Tibial nerve (tissue), 4 donors: ENCODE measurements around the gene CCNL1. TPM values are rescaled to one million over a fixed set of nuclear protein-coding genes. Genes with fewer than 3 reads are reported as not detected.

Source experiments
- DNase-seq, 2 donors: peaks; one replicate each; pipeline ENCODE4 v3.0.0-alpha.2; 2019; ENCODE audit warnings: low spot score in 2 of 2
- H3K27ac ChIP-seq, 4 donors: fragments of 200-600 bp; sonication (generic) in 3 of 4; one replicate each; pipeline ENCODE4 v1.5.1; 2017 to 2019; ENCODE audit warnings: mild to moderate bottlenecking in 1 of 4
- H3K27me3 ChIP-seq, 2 donors: fragments of 200-600 bp; sonication (generic) in 1 of 2; one replicate each; pipeline versions ENCODE4 v1.5.1 to v1.6.0; 2017 to 2019
- H3K36me3 ChIP-seq, 3 donors: fragments of 200-600 bp; sonication (generic); one replicate each; pipeline ENCODE4 v1.5.1; 2018 to 2019
- H3K4me1 ChIP-seq, 4 donors: fragments of 200-600 bp; sonication (generic) in 3 of 4; one replicate each; pipeline ENCODE4 v1.5.1; 2017 to 2019
- H3K4me3 ChIP-seq, 4 donors: fragments of 200-600 bp; sonication (generic) in 3 of 4; one replicate each; pipeline ENCODE4 v1.5.1; 2017 to 2019; ENCODE audit warnings: mild to moderate bottlenecking in 1 of 4, moderate library complexity in 1 of 4
- H3K9me3 ChIP-seq, 4 donors: fragments of 200-600 bp; sonication (generic) in 3 of 4; one replicate each; pipeline ENCODE4 v1.5.1; 2017 to 2019
- EP300 ChIP-seq, 2 donors: sonication (generic); formaldehyde crosslinking; IDR thresholded peaks; one replicate each; pipeline ENCODE4 v1.6.1; 2017; ENCODE audit warnings: antibody characterized with exemption in 2 of 2, mild to moderate bottlenecking in 1 of 2
- POLR2A ChIP-seq, 2 donors: fragments of 450-650 bp; IDR thresholded peaks; one replicate each; pipeline ENCODE4 v1.6.1; 2017; ENCODE audit warnings: antibody characterized with exemption in 2 of 2, mild to moderate bottlenecking in 2 of 2, moderate library complexity in 2 of 2
- WGBS, 2 donors: methylation state at CpG; one replicate each; pipeline ENCODE4 v1.1.5; 2018; 5-methylcytosine and 5-hydroxymethylcytosine counted together
- total RNA-seq, 4 donors: library from RNA; depleted of rRNA; stranded (reverse); fragments of >200 nt; gene quantifications; one replicate each; pipeline ENCODE4 v1.1.0, GENCODE V29; 2016
- TF ChIP-seq, protein P1 (sequence below), 5 experiments: fragments of 200-600 bp in 3 of 5; fragments of 450-650 bp in 2 of 5; sonication (generic) in 3 of 5; IDR thresholded peaks; one replicate each; pipeline ENCODE4 v1.5.1; 2016 to 2019; ENCODE audit warnings: antibody characterized with exemption in 5 of 5, mild to moderate bottlenecking in 3 of 5, moderate library complexity in 2 of 5

The CCNL1 gene
- total RNA-seq, 4 donors from 2014 or later, result 176 to 239 (median 239) TPM

DNA sequence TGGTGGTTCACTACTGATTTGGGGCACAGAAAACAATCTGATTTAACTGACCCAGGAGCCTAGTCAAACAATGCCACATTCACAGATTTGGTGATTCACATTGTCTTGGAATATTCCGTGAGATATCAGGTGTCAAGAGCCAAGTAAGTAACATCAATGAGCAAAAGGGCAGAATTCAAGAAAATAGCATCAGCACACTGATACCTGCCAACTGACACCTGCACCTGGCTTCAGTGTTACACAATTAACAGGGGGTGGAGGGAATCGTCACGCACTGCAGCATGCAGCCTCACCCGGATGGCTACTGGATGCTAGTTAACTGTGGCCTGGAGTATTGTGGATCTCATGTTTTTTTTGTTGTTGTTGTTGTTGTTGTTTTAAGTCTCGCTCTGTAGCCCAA lies 17.6 kb downstream of the CCNL1 start:
- no peak overlapping the region for H3K4me3 ChIP-seq
- H3K36me3 ChIP-seq, result peaks cover 0 to 75% (median 2%) of the 10 kb centered on the region in 3 donors
- DNase-seq, result no peak
- H3K27ac ChIP-seq, result no peak overlapping the region
- WGBS, 2 donors, result 86 to 87% methylated on average over 5 of the region's 5 CpGs
- H3K4me1 ChIP-seq, result peaks cover 0 to 6% (median 2%) of the 10 kb centered on the region in 4 donors
- H3K27me3 ChIP-seq, result no peaks in the 10 kb centered on the region
- H3K9me3 ChIP-seq, result no peaks in the 10 kb centered on the region
- TF ChIP-seq, protein P1, sequence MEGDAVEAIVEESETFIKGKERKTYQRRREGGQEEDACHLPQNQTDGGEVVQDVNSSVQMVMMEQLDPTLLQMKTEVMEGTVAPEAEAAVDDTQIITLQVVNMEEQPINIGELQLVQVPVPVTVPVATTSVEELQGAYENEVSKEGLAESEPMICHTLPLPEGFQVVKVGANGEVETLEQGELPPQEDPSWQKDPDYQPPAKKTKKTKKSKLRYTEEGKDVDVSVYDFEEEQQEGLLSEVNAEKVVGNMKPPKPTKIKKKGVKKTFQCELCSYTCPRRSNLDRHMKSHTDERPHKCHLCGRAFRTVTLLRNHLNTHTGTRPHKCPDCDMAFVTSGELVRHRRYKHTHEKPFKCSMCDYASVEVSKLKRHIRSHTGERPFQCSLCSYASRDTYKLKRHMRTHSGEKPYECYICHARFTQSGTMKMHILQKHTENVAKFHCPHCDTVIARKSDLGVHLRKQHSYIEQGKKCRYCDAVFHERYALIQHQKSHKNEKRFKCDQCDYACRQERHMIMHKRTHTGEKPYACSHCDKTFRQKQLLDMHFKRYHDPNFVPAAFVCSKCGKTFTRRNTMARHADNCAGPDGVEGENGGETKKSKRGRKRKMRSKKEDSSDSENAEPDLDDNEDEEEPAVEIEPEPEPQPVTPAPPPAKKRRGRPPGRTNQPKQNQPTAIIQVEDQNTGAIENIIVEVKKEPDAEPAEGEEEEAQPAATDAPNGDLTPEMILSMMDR (IDR thresholded peaks at IDR 0.05), result no peak
- TF ChIP-seq EP300 (IDR thresholded peaks at IDR 0.05), result no peak

- 79 to 81% methylated on average over 8 of the region's 8 CpGs for WGBS, 2 donors
- H3K4me1 ChIP-seq, result peaks cover 0 to 29% (median 24%) of the 10 kb centered on the region in 4 donors
These were observed 19.9 kb downstream of the CCNL1 start for GRCh38 chr3:157139938-157140534.

DNA sequence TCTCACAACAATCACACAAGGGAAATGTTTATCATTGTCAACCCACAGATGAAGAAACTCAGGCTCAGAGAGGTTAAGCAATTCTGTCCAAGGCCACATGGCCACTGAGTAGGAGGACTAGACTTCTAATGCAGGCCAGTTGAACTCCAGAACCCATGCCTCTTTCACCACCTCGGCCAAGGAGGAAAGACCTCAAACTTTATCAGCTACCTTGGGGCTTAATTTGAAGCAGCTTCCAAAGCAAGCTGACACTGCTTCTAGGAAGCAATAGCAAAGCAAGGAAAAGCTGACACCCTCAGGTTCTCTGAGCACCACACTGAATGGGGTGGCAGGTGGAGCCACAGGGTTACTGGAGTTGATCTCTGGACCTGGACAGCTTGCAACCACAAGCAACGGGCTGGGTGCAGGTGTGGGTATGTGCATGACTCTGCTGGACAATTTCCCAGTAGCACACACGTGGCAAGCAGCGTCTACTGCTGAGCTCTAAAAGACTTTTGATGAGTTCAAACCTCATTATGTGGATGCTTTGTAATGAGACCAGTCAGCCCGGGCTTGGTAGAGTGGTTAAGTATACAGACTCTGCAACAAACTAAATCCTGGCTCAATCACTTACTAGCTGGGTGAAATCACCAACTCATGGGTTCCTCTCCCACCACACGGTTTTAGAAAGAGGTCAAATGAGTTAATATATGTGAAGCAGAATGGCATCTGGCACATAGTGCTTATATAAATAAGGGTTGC lies 23.1 kb downstream of the CCNL1 start:
- H3K9me3 ChIP-seq, result no peaks in the 10 kb centered on the region
- no peaks in the 10 kb centered on the region for H3K27me3 ChIP-seq
- TF ChIP-seq POLR2A (IDR thresholded peaks at IDR 0.05) (no peak), EP300 (IDR thresholded peaks at IDR 0.05) (no peak)
- WGBS, 2 donors, result 19 to 22% methylated on average over 5 to 6 of the region's 6 CpGs
- H3K4me3 ChIP-seq, result no peak overlapping the region
- no peak for DNase-seq
- H3K4me1 ChIP-seq, result peaks cover 0 to 59% (median 36%) of the 10 kb centered on the region in 4 donors
- peaks cover 0 to 27% (median 0%) of the 10 kb centered on the region in 3 donors for H3K36me3 ChIP-seq
- H3K27ac ChIP-seq, result peak overlapping the region; percentile 50 to 90 (median 79)

More at GRCh38 chr3:157139938-157140534, 19.9 kb downstream of the CCNL1 start:
- no peaks in the 10 kb centered on the region for H3K9me3 ChIP-seq
- no peak for DNase-seq
- no peaks in the 10 kb centered on the region for H3K27me3 ChIP-seq
- no peak overlapping the region for H3K4me3 ChIP-seq
- TF ChIP-seq EP300 (IDR thresholded peaks at IDR 0.05) (no peak), POLR2A (IDR thresholded peaks at IDR 0.05) (no peak)
- TF ChIP-seq, protein P1 (IDR thresholded peaks at IDR 0.05), result no peak
- H3K27ac ChIP-seq, result no peak overlapping the region
- peaks cover 0 to 56% (median 2%) of the 10 kb centered on the region in 3 donors for H3K36me3 ChIP-seq

- Histone ChIP-seq H3K4me3 (no peak overlapping the region), H3K4me1 (peaks cover 0 to 69% (median 41%) of the 10 kb centered on the region in 4 donors), H3K27me3 (no peaks in the 10 kb centered on the region), H3K27ac (peak overlapping the region in 3 of 4 donors; percentile 74 to 90 (median 84)), H3K9me3 (no peaks in the 10 kb centered on the region), H3K36me3 (peaks cover 0 to 20% (median 0%) of the 10 kb centered on the region in 3 donors)
- 38 to 41% methylated on average over 5 of the region's 5 CpGs for WGBS, 2 donors
- TF ChIP-seq, protein P1 (IDR thresholded peaks at IDR 0.05), result peak in 3 of 5 experiments; percentile 3 to 24 (median 18)
- TF ChIP-seq EP300 (IDR thresholded peaks at IDR 0.05) (peak in 1 of 2 donors; percentile 61), POLR2A (IDR thresholded peaks at IDR 0.05) (no peak)
- DNase-seq, result peak in 1 of 2 donors; percentile 38
These were observed 24.1 kb downstream of the CCNL1 start for GRCh38 chr3:157135671-157136396.

DNA sequence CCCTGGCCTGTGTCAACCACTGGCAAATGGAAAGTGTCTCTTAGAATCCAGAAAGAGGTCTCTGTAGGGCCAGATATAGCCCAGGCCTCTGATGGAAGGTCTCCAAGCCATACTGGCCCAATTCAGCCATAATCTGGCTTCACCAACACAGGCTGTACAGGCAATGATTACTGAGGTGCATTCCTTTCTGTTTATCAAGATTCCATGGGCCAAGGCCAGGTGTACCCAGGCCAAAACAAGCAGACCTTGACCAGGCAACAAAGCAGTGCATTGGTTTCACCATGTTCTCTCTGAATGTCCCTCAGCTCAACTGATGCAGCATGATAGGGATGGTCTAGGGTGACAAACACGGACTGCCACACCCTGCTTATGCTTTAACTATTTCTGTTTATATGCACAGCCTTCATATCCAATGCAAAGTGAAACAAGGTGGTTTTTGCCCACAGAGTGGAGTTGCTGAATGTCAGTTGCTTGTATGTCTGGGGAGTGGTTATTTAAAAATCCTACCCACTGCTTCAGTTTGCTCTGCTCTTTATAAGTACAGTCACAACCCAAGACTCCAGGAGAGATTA lies 25.2 kb downstream of the CCNL1 start:
- Histone ChIP-seq H3K27me3 (no peaks in the 10 kb centered on the region), H3K27ac (peak overlapping the region; percentile 44 to 90 (median 79)), H3K36me3 (peaks cover 0 to 10% (median 0%) of the 10 kb centered on the region in 3 donors), H3K9me3 (no peaks in the 10 kb centered on the region), H3K4me1 (peaks cover 0 to 80% (median 50%) of the 10 kb centered on the region in 4 donors), H3K4me3 (no peak overlapping the region)
- WGBS, 2 donors, result 23 to 26% methylated on average over 1 of the region's 1 CpG
- peak; percentile 58 to 74 for DNase-seq
- TF ChIP-seq POLR2A (IDR thresholded peaks at IDR 0.05), result no peak
- TF ChIP-seq EP300 (IDR thresholded peaks at IDR 0.05), result peak in 1 of 2 donors; percentile 92
- TF ChIP-seq, protein P1 (IDR thresholded peaks at IDR 0.05), result no peak
